ENCODE results near the gene MAGI1. TPM values are rescaled to one million over a fixed set of nuclear protein-coding genes. Genes with fewer than 3 reads are reported as not detected.

Gene MAGI1
- total and polyA plus RNA-seq, 4 donors, result 9.9 to 88.1 (median 24.6) TPM

DNA sequence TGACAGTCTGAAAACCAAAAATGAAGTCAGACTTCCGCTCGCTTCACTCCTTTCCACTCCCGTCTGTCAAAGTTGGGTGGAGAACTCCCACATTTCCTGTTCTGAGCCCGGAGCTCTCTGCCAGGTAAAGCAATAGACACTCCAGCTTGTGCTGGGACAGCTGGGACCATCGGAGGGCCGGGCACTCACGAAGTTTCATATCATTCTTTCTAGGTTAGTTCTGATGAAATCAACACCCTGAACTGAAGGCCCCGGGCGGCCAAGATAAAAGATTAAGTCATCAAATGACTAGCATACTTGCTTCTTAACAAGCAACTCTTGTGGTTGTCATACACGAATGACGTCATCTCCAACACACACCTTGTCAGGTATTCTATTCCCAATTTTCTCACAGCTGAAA, 42.1 kb downstream of the MAGI1 start:
- H3K27me3 ChIP-seq (ENCODE audit: control insufficient read depth in 3 of 3, insufficient read depth in 3 of 3, low read length in 2 of 3), result no peaks in the 10 kb centered on the region
- DNase-seq (peak; percentile 37 to 49 (median 37)), ATAC-seq (ENCODE audit: insufficient read depth, low FRiP score) (peak; percentile 23)
- peaks cover 0 to 28% (median 6%) of the 10 kb centered on the region in 5 donors for H3K4me1 ChIP-seq (ENCODE audit: control insufficient read depth in 5 of 5, insufficient read depth in 5 of 5, low read length in 5 of 5)
- H3K4me3 ChIP-seq, result no peak overlapping the region
- 53 to 71% methylated on average over 11 of the region's 11 CpGs for whole genome bisulfite sequencing, 2 donors
- no peaks in the 10 kb centered on the region for H3K36me3 ChIP-seq (ENCODE audit: control insufficient read depth in 4 of 4, insufficient read depth in 4 of 4, low read length in 4 of 4)
- no peak overlapping the region for H3K9ac ChIP-seq (ENCODE audit: insufficient read depth in 1 of 2, low read length in 2 of 2)
- no peak overlapping the region for H3K27ac ChIP-seq (ENCODE audit: low read depth in 1 of 2, low read length in 1 of 2)
- no peaks in the 10 kb centered on the region for H3K9me3 ChIP-seq (ENCODE audit: control insufficient read depth in 4 of 4, insufficient read depth in 3 of 4, low read length in 3 of 4)
- TF ChIP-seq, protein P1, sequence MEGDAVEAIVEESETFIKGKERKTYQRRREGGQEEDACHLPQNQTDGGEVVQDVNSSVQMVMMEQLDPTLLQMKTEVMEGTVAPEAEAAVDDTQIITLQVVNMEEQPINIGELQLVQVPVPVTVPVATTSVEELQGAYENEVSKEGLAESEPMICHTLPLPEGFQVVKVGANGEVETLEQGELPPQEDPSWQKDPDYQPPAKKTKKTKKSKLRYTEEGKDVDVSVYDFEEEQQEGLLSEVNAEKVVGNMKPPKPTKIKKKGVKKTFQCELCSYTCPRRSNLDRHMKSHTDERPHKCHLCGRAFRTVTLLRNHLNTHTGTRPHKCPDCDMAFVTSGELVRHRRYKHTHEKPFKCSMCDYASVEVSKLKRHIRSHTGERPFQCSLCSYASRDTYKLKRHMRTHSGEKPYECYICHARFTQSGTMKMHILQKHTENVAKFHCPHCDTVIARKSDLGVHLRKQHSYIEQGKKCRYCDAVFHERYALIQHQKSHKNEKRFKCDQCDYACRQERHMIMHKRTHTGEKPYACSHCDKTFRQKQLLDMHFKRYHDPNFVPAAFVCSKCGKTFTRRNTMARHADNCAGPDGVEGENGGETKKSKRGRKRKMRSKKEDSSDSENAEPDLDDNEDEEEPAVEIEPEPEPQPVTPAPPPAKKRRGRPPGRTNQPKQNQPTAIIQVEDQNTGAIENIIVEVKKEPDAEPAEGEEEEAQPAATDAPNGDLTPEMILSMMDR (IDR thresholded peaks at IDR 0.05; ENCODE audit: control extremely low read depth, extremely low read depth), result no peak

GRCh38 chr3:65995515-65995914, 43.2 kb downstream of the MAGI1 start:
- Histone ChIP-seq H3K27ac (ENCODE audit: low read depth in 1 of 2, low read length in 1 of 2) (no peak overlapping the region), H3K4me1 (ENCODE audit: control insufficient read depth in 5 of 5, insufficient read depth in 5 of 5, low read length in 5 of 5) (peaks cover 0 to 28% (median 6%) of the 10 kb centered on the region in 5 donors), H3K36me3 (ENCODE audit: control insufficient read depth in 4 of 4, insufficient read depth in 4 of 4, low read length in 4 of 4) (no peaks in the 10 kb centered on the region), H3K4me3 (no peak overlapping the region), H3K9ac (ENCODE audit: insufficient read depth in 1 of 2, low read length in 2 of 2) (no peak overlapping the region), H3K27me3 (ENCODE audit: control insufficient read depth in 3 of 3, insufficient read depth in 3 of 3, low read length in 2 of 3) (no peaks in the 10 kb centered on the region), H3K9me3 (ENCODE audit: control insufficient read depth in 4 of 4, insufficient read depth in 3 of 4, low read length in 3 of 4) (no peaks in the 10 kb centered on the region)
- TF ChIP-seq, protein P1 (IDR thresholded peaks at IDR 0.05; ENCODE audit: control extremely low read depth, extremely low read depth), result no peak
- DNase-seq (no peak), ATAC-seq (ENCODE audit: insufficient read depth, low FRiP score) (no peak)
- 90 to 95% methylated on average over 6 of the region's 6 CpGs for WGBS, 2 donors

DNA sequence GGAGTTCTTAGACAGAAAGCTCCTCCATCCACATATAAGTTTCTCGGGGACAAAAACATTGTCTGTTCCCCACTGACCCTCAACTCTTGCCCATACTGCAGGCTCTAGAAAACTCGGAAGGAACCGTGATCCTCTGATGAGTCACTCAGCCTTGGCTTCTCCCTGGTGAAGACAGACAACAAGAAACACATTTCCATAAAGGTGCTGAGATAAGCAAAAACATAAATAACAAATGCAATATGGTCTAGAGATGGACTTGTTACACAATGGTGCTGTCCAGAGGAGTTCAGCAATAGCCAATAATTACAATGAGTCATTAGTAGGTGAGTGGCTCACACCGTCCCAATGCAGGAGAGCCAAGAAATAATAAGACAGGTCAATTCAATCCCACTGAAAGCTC, 43.7 kb downstream of the MAGI1 start:
- Histone ChIP-seq H3K36me3 (ENCODE audit: control insufficient read depth in 4 of 4, insufficient read depth in 4 of 4, low read length in 4 of 4) (no peaks in the 10 kb centered on the region), H3K4me3 (no peak overlapping the region), H3K9me3 (ENCODE audit: control insufficient read depth in 4 of 4, insufficient read depth in 3 of 4, low read length in 3 of 4) (no peaks in the 10 kb centered on the region), H3K27me3 (ENCODE audit: control insufficient read depth in 3 of 3, insufficient read depth in 3 of 3, low read length in 2 of 3) (no peaks in the 10 kb centered on the region), H3K4me1 (ENCODE audit: control insufficient read depth in 5 of 5, insufficient read depth in 5 of 5, low read length in 5 of 5) (peaks cover 0 to 32% (median 6%) of the 10 kb centered on the region in 5 donors), H3K27ac (ENCODE audit: low read depth in 1 of 2, low read length in 1 of 2) (no peak overlapping the region), H3K9ac (ENCODE audit: insufficient read depth in 1 of 2, low read length in 2 of 2) (no peak overlapping the region)
- WGBS, 2 donors, result 80 to 88% methylated on average over 4 of the region's 4 CpGs
- TF ChIP-seq, protein P1 (IDR thresholded peaks at IDR 0.05; ENCODE audit: control extremely low read depth, extremely low read depth), result no peak
- ATAC-seq (ENCODE audit: insufficient read depth, low FRiP score) (no peak), DNase-seq (no peak)

Measured in lung (tissue), 12 donors.